AG20443 (cell line): Measurements from ENCODE around the gene ZMAT5.

Experiments used
- DNase-seq: peaks from one replicate; pipeline ENCODE4 v3.0.0; 2012; ENCODE audit warnings: low spot score, mixed read lengths

ZMAT5 gene

DNA sequence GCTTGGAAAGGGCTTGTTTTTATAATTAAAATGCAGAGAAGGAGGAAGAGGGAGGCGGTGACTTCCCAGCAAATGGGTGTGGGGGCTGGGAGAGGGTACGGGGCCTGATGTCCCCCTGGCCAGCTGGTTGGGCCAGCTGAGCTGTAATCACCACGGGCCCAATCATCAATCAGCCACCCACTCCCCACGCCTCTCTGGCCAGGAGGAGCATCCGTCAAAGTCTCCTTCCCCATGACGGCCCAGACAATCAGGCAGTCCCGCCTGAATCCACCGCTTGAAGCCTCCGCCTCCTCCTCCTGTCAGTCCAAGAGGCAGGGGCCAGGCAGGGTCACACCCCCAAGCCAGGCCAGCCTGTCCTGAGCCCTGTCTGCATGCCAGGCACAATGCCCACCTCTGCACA is 60.3 kb downstream of the ZMAT5 start:
- no peak for DNase-seq

DNA sequence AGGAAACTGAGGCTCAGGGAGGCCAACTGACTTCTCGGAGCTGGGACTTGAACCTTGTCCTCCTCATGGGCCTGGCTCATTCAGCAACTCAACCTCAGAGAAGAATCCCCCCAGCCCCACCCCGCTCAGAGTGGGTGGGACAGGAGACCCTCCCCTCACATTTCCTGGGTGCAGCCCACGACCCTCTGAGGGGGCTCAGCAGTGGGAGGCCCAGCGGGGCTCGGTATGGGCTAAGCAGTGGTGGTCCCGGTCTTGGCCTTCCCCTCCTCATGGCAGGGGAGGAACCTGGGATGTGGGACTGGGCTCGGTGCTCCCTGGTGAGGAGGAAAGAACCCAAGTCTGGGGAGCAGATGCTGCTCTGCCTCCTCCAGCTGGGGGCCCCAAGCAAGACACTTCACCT is 61.2 kb downstream of the ZMAT5 start:
- DNase-seq, result no peak

- peak; percentile 66 for DNase-seq
These were observed 62.1 kb downstream of the ZMAT5 start for GRCh38 chr22:29704528-29705285.

- DNase-seq, result no peak
These were observed 63.1 kb downstream of the ZMAT5 start for GRCh38 chr22:29703569-29704195.

GRCh38 chr22:29702931-29703501 is 63.8 kb downstream of the ZMAT5 start:
- DNase-seq, result no peak

DNA sequence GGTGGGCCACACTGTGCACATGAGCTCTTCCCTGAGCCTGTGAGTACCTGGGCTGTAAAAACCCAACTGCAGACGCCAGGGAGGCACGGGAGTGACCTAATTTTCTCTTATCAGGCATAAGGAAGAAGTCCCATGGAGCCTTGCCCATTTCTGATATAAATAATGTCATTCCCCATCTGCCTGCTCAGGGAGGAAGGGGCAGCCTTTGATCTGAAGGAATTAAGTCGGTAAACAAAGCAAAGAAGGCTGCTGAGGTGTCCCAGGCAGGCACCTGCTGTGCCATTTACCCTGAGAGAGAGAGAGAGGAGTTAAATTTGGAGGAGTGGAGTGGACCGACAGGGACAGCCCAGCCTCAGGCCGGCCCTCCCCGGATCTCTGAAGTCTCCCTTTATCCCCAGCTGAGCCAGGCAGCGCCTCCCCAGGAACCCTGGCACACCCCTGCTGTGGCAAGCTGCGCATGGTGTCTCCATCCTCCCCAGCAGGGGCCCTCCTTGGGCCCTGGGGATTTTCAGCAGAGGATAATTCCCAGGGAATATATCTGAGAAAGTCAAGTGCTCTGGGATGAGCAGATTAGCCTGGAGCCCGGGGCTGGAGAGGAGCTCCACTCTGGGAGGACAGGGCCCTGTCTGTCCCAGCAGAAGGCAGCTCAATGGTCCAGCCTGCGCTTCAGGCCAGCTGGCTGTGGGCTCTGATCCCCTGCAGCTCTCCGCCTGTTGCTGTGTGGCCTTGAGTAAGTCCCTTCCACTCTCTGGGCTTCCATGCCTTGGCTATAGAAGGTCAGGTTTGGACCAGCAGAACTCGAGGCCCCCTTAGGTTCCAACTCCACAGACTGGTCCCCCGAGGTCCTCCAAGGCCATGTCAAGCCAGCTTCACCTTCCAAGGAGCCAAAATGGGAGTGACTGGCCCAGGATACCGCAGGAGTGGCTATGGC is 64.5 kb downstream of the ZMAT5 start:
- peak; percentile 55 for DNase-seq

DNA sequence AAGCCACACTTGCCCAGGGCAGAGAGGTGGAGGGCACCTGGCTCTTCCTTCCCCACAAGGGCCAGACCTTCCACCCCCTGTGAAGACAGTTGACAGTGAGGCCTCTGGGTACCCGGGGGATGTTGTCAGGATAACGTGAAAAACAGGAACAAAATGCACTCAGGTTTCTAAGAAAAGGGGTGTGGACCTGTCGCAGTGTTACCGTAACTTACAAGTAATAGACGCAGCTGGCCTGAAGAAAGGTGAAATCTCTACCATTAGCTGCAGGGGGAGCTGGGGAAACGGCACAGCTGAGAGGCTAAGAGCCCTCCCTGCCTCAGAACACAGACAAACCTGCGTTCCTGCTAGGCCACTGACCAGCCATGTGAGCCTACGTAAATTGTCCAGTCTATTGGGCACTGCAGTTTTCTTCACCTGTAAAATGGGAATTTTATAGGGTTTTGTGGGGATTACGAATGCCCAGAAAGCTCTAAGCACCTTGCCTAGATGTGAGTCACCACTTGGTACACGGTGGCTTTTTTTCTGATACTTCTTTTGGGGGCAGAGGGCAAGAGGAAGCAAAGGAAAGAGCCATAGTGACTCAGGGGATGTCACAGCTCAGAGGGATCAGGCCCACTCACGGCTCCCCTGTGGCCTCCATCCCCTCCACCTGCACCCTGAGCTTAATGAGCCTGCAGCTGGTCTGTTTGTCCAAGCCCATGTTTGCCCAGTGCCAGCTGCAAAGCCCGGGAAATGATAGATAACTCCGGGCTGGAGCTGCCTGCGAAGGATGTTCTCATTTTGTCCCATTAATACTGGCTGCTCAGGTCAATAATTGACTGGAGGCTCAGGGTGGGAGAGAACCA is 65.4 kb downstream of the ZMAT5 start:
- DNase-seq, result no peak

DNA sequence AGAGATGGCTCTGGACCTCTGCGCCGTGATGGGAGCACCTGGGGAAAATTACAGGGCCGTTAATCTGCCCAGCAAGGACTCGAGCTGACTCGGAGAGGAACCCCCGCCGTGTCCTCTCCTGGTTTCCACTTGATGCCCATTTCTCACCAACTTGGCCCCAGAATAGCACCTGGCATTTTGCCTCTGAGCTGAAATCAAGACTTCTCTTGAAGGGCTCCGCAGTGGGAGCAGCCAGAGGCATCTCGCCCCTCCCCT is 66.0 kb downstream of the ZMAT5 start:
- no peak for DNase-seq

- no peak for DNase-seq
These were observed 66.5 kb downstream of the ZMAT5 start for GRCh38 chr22:29700206-29700899.

DNA sequence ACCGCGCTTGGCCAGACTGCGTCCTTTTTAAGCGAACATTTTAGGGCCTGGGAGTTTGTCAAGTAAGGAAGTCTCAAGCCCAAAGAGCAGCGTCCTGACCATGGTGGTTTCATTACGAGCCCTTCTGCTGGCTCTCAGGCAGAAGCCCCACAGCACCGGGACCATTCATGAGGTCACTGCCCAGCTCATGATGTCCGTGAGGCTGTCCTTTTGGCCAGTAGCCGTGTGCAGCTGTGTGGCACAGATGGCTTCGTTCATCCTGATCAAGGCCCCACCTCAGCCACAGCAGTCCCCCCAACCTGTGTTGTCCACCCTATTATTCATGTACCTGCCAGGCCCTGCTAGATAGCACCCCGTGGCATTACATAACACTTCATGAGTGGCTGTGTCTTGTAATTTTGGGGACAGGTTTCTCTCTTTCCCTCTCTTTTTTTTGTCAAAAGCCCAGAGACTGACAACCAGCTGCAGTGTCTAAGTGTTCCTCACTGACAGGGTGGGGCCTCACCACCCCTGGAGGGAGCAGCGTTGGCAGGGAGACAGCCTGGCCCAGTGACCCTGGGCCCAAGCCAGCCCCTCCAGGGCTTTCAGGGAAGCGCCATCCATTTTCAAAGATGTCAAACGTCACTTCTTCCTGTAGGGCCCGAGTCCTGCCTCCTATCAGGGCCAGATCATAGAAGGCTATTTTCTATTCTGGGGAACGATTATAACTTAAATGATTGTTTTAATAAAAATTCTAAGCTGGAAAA is 68.8 kb downstream of the ZMAT5 start:
- DNase-seq, result no peak

DNA sequence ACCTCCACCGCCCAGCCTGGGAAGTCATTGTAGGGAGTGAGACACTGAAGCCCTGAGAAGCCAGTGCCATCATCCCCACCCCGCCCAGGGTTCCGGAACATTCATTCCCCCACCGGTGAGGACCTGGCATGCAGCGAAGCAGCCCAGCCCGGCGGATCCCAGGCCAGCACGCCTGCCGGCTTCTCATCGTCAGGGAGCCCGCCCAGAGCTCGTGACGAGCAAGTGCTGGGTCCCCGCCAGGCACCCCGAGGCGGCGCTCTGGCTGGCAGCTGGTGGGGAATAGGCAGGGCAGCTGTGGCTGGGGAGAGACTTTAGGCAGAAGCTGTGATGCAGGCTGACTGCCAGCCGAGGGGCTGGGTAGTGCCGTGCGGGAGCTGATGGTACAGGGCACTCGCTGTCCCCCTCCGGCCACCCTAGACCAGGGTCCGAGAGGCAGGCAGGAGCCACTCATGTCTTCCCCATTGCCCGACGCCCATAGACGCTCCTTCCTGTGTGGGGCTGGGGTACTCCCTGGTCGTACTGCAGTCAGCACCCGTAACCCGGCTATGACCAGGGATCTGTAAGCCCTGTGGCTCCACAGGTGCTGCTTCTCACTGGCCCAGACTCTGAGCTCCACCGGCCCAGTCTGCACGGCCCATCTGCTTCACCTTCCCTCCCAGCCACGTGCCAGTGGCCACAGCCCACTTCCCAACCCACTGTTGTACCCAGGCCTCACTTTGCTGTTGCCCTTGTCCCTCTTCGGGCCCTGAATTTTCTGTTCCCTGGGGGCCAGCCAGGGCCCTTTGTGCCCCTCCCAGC is 71.5 kb downstream of the ZMAT5 start:
- DNase-seq, result no peak

- no peak for DNase-seq
These were observed 73.1 kb downstream of the ZMAT5 start for GRCh38 chr22:29693671-29694070.

DNA sequence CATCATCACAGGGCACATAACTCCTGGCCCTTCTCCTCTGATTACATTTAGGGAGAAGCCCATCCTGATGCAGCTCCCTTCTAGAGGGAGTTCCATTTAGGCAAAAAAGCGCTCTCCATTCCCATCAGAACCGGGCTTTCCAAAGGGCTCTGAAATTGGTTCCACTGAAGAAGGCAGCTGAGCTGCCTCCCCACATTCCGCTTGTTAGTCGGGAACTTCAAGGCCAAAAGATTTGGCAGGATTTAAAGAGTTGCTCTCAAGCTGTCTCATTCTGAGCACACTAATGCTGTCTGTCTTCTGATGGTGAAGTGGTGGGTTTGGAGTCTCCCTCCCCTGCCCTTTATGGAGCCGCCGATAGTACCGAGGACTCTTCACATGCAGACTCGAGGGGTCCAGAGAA is 73.6 kb downstream of the ZMAT5 start:
- no peak for DNase-seq

- DNase-seq, result no peak
These were observed 74.5 kb downstream of the ZMAT5 start for GRCh38 chr22:29692327-29692640.

DNA sequence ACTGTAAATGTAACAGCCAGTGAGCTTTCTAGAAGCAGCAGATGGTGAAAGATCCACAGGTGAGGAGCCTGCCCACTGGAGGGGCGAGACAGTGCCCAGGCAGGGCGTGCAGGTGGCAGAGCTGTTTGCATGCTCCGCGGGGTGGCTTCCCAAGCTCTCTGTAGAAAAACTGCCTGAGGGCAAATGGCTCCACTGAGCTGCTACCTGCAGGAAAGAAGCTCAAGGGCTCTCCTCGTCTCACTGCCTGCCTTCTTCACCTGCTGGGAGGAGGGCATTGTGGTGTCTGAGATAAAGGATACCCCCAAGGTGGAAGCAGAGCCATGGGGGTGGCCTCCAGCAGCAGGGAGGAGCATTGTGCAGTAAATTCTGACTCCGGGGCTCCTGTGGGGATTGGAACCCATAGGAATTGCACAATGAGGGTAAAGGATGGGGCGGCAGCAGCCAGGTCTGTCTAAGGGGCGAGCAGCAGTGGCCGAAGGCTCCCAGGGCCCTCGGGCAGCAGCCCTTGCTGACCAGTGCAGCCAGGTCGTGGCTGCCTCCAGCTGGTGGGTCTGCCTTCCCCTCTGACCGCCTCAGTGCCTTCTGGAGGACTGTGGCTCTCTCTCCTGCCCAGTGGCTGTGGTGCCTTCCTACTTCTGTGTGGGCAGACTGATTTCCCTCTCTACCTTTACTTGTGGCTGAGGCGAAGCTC is 75.0 kb downstream of the ZMAT5 start:
- no peak for DNase-seq

DNA sequence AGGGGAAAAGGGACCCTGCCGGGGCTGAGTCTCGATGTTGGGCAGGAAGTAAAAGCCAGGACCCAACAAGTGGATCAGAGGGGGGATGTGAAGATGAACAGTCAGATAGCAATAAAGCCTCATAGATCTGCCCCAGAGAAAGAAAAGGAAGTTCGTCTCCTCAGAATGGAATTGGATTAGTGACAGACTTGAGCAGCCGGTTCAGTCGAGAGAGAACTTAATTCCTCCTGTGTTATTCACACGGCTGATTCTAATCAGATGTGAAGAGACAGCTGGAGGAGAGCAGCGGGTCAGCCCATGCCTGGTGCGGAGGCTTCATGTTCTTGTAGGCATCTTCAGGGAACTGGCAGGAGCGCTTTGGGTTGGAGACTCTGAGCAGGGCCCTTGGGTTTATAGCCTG is 76.3 kb downstream of the ZMAT5 start:
- DNase-seq, result no peak

DNA sequence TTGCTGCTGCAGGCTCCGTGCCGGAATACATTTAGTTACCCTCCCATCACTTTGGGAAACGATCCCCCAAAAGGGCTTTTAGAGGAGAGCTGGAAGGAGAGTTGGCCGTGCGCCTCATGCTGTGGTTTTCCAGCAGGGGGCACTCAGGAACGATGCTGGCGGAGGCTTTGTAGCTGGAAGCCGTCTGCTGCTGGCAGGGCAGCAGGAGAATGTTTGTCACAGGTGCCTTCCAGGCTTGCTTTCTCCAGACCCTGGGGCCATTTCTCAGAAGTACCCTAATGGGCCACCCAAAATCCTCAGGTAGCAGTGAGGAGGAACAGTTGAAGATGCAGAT is 77.0 kb downstream of the ZMAT5 start:
- peak; percentile 76 for DNase-seq

DNA sequence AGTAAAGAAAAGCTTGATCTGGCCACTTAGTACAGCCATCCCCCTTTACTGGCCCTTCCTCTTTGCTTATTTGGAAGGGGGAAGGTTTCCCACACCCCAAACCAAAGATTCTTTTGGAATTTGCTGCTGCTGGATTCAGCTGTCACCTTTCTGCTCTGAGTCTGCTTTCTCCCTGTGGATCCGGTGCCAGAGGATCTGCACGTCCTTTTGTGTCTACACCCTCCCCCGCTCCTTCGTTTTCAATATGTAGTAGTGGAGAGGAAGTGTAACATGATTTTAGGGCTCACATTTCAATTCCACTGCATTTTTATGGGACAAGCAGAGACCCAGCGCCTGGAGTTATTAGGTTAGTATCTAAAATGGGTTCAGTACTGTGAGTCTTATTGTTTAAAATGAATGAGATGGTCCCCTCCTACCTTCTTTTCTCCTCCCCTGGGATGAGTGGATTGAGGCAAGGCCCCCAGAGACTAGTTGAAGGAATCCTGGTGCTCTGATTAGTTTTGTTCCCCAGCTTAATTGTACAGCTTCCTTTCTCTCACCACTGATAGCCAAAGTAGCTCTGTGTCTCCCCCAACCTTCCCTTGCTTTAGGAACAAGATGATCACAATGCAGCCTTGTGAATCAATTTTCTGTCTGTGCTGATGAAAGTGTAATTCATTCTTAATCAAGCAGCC is 77.5 kb downstream of the ZMAT5 start:
- no peak for DNase-seq

DNA sequence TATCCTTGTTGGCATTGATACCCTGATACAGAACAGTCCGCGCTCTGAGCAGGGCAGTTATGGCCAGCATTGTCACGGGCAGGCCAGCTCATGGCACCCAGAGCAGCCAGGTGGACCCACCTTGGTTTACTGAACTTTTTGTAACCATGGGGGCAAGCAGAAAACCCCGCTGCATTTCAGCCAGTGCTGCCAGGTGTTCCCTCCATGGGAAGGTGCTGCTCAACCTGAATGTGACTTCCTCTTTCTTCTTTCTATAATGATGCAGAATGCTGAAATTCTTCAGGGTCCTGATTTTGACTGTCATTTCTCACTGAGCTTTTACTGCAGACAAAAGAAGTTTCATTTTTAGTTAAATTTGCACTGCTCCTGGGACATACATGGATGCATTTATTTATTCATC is 82.6 kb downstream of the ZMAT5 start:
- no peak for DNase-seq
